NCI-H2227 (cell line): ENCODE measurements around the gene MECP2.

ENCODE experiments used
- DNase-seq: peaks from one replicate; lab custom pipeline; 2025; ENCODE audit not compliant: unreplicated experiment; lab: John Stamatoyannopoulos, UW

Gene MECP2

GRCh38 chrX:154116426-154117211, 19.1 kb upstream of the MECP2 start:
- DNase-seq = peak; percentile 9

GRCh38 chrX:154115750-154116149, 18.2 kb upstream of the MECP2 start:
- DNase-seq = no peak

GRCh38 chrX:154115071-154115470, 17.6 kb upstream of the MECP2 start:
- no peak for DNase-seq

- DNase-seq = no peak
These were observed 17.1 kb upstream of the MECP2 start for GRCh38 chrX:154114652-154115051.

- DNase-seq = no peak
These were observed 16.2 kb upstream of the MECP2 start for GRCh38 chrX:154113729-154114128.

- DNase-seq = no peak
These were observed 1.0 kb upstream of the MECP2 start for GRCh38 chrX:154098551-154098950.

GRCh38 chrX:154097003-154097588, 421 bp downstream of the MECP2 start:
- DNase-seq = peak; percentile 91

GRCh38 chrX:154096140-154097002, 1.1 kb downstream of the MECP2 start:
- no peak for DNase-seq

GRCh38 chrX:154094833-154095232, 2.7 kb downstream of the MECP2 start:
- DNase-seq = no peak

GRCh38 chrX:154093965-154094364, 3.6 kb downstream of the MECP2 start:
- DNase-seq = no peak

GRCh38 chrX:154092371-154092770, 5.1 kb downstream of the MECP2 start:
- DNase-seq = no peak

- no peak for DNase-seq
These were observed 5.8 kb downstream of the MECP2 start for GRCh38 chrX:154091678-154092077.

GRCh38 chrX:154090731-154091130, 6.8 kb downstream of the MECP2 start:
- no peak for DNase-seq

GRCh38 chrX:154084449-154085300, 12.8 kb downstream of the MECP2 start:
- DNase-seq = no peak

- no peak for DNase-seq
These were observed 14.4 kb downstream of the MECP2 start for GRCh38 chrX:154083126-154083517.

GRCh38 chrX:154082396-154083125, 15.0 kb downstream of the MECP2 start:
- DNase-seq = no peak

GRCh38 chrX:154077101-154077500, 20.4 kb downstream of the MECP2 start:
- no peak for DNase-seq

GRCh38 chrX:154074199-154074598, 23.3 kb downstream of the MECP2 start:
- DNase-seq = no peak

- DNase-seq = no peak
These were observed 25.3 kb downstream of the MECP2 start for GRCh38 chrX:154072192-154072591.

GRCh38 chrX:154068560-154068959, 29.0 kb downstream of the MECP2 start:
- DNase-seq = no peak
